GM19395 (cell line): Measurements from ENCODE around the gene MAST3.

Source experiments
- ATAC-seq: cut with Tn5 transposase; IDR thresholded peaks from one replicate; pipeline ENCODE4 v1.9.1; 2021; ENCODE audit warnings: mild to moderate bottlenecking, moderate library complexity; ENCODE audit not compliant: unreplicated experiment

Gene MAST3

DNA sequence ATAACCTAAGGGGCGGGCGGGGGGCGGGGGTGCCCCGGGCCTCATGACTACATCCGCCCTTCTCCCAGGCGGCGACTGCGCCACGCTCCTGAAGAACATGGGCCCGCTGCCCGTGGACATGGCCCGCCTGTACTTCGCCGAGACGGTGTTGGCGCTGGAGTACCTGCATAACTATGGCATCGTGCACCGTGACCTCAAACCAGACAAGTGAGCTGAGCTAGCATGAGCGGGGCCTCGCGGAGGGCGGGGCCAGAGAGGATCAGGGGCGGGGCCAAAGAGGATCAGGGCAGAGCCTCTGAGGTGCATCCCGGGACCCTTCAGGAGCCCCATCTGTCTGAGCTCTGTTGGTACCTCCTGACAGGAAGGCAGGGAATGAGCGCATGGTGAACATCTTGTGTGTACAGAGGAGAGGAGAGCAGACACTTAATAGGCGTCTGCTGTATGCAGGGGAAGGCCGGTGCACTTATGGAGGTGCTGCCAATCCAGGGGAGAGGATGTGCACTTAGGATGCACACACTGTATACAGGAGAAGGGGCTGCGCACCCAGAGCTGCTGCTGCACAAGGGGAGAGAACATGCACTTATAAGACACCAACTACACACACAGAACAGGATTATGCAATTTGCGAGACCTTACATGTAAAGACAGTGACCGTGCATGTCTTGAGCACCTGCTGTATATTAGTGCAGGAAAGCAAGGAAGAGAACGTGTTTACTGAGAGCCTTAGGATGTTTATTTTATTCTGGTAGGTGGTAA, 34.4 kb downstream of the MAST3 start:
- ATAC-seq, result no peak

- ATAC-seq, result no peak
These were observed 38.4 kb downstream of the MAST3 start for GRCh38 chr19:18135712-18136584.

- ATAC-seq, result no peak
These were observed 39.7 kb downstream of the MAST3 start for GRCh38 chr19:18137242-18137641.

GRCh38 chr19:18137657-18138339, 40.2 kb downstream of the MAST3 start:
- ATAC-seq, result no peak

GRCh38 chr19:18140473-18140872, 42.9 kb downstream of the MAST3 start:
- ATAC-seq, result no peak

DNA sequence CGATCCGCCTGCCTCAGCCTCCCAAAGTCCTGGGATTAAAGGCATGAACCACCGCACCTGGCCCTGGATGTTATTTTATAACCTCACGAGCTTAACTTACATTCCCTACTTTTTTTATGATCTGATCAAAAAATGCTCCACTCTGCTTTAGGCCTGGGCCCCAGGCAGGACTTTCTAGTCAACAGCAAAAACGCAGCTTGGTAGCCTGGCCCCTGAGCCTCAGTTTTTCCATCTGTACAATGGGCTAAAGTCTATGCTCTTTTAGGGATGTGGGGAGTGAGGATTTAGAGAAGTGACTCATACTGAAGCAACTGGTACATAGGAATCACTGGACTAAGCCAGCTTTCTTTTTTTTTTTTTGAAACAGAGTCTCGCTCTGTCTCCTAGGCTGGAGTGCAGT, 43.5 kb downstream of the MAST3 start:
- ATAC-seq, result no peak

DNA sequence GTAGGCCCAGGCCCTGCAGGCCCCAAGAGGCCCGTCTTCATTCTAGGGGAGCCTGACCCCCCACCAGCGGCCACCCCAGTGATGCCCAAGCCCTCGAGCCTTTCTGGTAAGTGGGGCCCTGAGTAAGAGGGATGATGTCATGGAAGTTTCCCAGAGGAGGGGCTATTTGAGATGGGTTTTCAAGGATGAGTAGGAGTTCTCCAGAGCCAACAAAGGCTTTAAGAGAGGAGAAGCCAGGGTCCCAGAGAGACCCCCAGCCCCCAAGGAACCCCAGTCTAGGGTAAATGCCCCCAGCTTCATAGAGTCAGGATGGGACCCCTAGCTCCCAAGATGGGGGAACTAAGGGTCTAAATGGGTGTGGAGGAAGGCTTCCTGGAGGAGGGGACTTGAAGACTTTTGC, 46.3 kb downstream of the MAST3 start:
- no peak for ATAC-seq

- ATAC-seq, result no peak
These were observed 46.8 kb downstream of the MAST3 start for GRCh38 chr19:18144361-18144760.

DNA sequence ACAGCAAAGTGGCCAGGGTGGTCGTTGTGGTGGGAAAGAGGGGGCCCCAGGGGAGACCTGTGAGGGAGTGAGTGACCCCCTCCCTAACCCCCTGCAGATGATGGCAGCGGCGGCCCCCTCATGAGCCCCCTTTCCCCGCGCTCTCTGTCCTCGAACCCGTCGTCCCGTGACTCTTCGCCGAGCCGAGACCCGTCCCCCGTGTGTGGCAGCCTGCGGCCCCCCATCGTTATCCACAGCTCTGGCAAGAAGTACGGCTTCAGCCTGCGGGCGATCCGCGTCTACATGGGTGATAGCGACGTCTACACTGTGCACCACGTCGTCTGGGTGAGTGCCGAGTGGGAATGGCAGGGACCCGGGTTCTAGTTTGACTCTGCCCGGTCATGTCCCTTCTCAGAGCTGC, 47.3 kb downstream of the MAST3 start:
- no peak for ATAC-seq

GRCh38 chr19:18145391-18145999, 47.9 kb downstream of the MAST3 start:
- no peak for ATAC-seq

- no peak for ATAC-seq
These were observed 49.8 kb downstream of the MAST3 start for GRCh38 chr19:18147396-18147795.

DNA sequence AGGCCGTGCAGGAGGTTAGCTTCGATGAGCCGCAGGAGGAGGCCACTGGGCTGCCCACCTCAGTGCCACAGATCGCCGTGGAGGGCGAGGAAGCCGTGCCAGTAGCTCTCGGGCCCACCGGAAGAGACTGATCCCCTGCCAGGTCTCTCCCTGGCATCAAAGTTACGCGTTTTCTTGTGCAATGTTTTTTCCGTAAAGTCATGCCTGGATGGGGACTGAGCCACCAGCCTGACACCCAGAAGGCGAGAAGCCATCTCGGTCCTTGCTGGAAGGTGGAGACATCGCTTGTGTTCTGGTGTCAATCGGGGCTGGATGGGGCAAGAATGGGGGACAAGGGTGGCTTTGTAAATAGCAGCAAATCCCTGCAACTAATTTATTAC, 52.0 kb downstream of the MAST3 start:
- no peak for ATAC-seq

- ATAC-seq, result no peak
These were observed 53.4 kb downstream of the MAST3 start for GRCh38 chr19:18150776-18151624.

DNA sequence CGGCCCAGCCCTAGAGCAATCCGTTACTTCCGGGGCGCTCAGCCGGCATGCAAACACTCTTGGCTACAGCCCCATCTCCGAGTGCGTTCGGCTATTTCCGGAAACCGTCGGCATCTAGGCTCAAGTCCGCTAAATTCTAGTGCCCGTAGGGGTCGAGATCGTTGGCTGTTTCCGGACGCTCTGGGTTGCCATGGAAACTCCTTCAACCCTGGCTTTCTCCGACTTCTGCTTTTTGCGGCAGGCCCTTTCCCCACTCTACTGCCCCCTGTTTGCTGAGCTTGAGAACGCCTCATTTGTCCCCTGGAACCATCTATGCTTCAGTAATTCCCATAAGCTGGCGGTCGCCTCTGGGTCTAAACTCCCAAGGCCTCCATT, 54.9 kb downstream of the MAST3 start:
- ATAC-seq, result peak; percentile 64

GRCh38 chr19:18152817-18153555, 55.4 kb downstream of the MAST3 start, which contains the start of gene PIK3R2:
TSS of gene PIK3R2 (plus strand) at chr19:18153163. CDS start at chr19:18155880, 2,717 bp downstream.
- peak; percentile 82 for ATAC-seq

DNA sequence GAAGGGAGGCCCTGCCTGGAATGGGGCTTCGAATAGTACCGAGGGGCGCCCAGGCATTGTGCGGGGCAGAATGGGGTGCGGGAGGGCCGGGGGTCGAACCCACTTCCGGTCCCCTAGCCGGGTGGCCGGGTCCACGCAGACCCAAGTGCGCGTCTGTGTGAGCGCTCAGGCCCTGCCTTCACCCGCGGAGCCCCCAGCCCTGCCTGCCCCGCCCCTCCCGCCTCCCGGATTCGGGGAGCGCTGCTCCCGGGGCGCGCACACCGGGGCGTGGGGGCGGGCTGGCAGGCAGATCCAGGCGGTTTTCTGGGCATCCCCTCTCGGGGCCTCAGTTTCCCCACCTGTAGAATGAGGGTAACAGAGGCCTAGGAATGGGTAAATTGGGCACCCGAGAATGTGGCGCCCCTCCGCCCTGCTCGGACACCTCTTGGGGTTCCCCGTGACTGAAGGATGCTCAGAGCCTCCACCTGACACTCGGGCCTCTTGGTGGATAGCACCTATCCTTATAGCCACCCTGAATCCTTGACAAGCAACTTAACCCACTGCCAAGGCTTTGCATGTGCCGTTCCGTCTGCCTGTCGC, 56.1 kb downstream of the MAST3 start:
- no peak for ATAC-seq

- no peak for ATAC-seq
These were observed 57.8 kb downstream of the MAST3 start for GRCh38 chr19:18155095-18156087.

DNA sequence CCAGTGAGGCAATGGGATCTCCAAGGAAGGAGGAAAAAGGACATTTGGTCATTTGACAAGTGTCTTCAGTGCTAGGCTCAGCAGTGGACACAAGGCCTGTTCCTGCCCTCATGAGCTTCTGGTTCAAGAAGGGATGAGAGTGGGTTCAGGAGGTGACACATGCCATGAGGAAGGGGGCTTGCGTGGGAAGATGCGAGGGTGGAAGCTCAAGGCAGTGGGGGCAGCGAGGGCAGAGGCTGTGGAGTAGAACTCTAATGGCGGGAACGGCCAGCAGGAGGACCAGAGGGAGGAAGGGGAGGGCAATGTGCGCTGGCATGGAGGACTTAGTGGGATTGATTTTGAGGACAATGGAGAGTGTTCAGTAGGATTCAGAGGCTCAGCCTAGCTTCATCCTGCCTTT, 58.7 kb downstream of the MAST3 start:
- no peak for ATAC-seq
